NT2/D1 (cell line): ENCODE data around the gene HPS3.

Source experiments
- YY1 ChIP-seq: IDR thresholded peaks from 2 replicates; pipeline ENCODE4 v1.6.1; 2011; ENCODE audit not compliant: insufficient read length, insufficient read depth
- ZNF274 ChIP-seq: IDR thresholded peaks from 2 replicates; pipeline ENCODE4 v1.6.1; 2011; ENCODE audit warnings: mild to moderate bottlenecking, low read depth, low read length

DNA sequence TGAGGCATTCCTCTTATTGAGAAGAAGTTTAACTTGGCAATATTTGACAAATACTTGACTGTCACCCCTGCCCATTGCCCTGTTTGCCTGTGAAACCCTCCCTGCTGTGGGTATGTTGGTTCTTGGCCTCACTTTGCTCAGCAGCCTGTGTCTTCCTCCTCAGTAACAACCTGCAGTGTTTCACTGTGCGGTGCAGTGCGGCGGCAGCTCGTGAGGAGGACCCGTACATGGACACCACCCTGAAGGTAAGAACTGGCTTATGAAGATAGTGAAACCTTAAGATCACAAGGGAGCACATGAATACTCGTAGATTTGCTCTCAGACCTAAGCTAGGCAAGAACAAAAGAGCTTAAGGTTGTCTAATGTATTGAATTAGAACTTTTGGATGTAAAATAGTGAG lies 21.0 kb downstream of the HPS3 start:
- TF ChIP-seq ZNF274 (no peak), YY1 (no peak)
